Measurements from ENCODE around the gene DVL1. TPM values are rescaled to one million over a fixed set of nuclear protein-coding genes. Genes with fewer than 3 reads are reported as not detected.

Gene DVL1
- total and polyA plus RNA-seq, 9 of the 15 experiments (the other 6 are each of a cell fraction or from before 2014, with no cell fraction given), result 0.62 to 135 (median 24.3) TPM

GRCh38 chr1:1291548-1292441 lies 57.4 kb downstream of the DVL1 start (continued):
- peak; percentile 79; the same call in 1 of the 2 replicates for TF ChIP-seq XRCC5 (IDR thresholded peaks at IDR 0.05; ENCODE audit: low read depth, low read length)
- no peak for TF ChIP-seq ETS2 (tag; IDR thresholded peaks at IDR 0.05; ENCODE audit: borderline replicate concordance, poor library complexity, severe bottlenecking)
- no peak for TF ChIP-seq HNRNPUL1 (IDR thresholded peaks at IDR 0.05; ENCODE audit: low read length)
- TF ChIP-seq ZNF699 (CRISPR knock-in tag; IDR thresholded peaks at IDR 0.05; ENCODE audit: insufficient replicate concordance), result no peak
- no peak for TF ChIP-seq SRSF3 (IDR thresholded peaks at IDR 0.05; ENCODE audit: insufficient read depth, low read length)
- no peak for TF ChIP-seq ZNF717 (CRISPR knock-in tag; IDR thresholded peaks at IDR 0.05)
- TF ChIP-seq CBX5 (IDR thresholded peaks at IDR 0.05; ENCODE audit: borderline replicate concordance, low read depth), result no peak
- no peak for TF ChIP-seq TOE1 (IDR thresholded peaks at IDR 0.05; ENCODE audit: borderline replicate concordance)
- TF ChIP-seq TOE1 (CRISPR knock-in tag; IDR thresholded peaks at IDR 0.05; ENCODE audit: borderline replicate concordance, low read depth), result no peak
- no peak for TF ChIP-seq CC2D1A (IDR thresholded peaks at IDR 0.05)
- TF ChIP-seq ZNF586 (CRISPR knock-in tag; conservative IDR thresholded peaks at IDR 0.05), result no peak
- no peak for TF ChIP-seq CGGBP1 (CRISPR knock-in tag; IDR thresholded peaks at IDR 0.05)
- TF ChIP-seq ZNF57 (CRISPR knock-in tag; IDR thresholded peaks at IDR 0.05), result no peak
- TF ChIP-seq, protein P1, sequence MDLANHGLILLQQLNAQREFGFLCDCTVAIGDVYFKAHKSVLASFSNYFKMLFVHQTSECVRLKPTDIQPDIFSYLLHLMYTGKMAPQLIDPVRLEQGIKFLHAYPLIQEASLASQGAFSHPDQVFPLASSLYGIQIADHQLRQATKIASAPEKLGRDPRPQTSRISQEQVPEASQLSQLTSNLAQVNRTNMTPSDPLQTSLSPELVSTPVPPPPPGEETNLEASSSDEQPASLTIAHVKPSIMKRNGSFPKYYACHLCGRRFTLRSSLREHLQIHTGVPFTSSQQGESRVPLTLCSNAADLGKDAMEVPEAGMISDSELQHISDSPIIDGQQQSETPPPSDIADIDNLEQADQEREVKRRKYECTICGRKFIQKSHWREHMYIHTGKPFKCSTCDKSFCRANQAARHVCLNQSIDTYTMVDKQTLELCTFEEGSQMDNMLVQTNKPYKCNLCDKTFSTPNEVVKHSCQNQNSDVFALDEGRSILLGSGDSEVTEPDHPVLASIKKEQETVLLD (IDR thresholded peaks at IDR 0.05), result peak; percentile 46; the same call in 1 of the 2 replicates
- TF ChIP-seq MAX (CRISPR knock-in tag; IDR thresholded peaks at IDR 0.05), result peak; percentile 74
- TF ChIP-seq KLF16 (IDR thresholded peaks at IDR 0.05), result no peak
- no peak for TF ChIP-seq SETDB1 (IDR thresholded peaks at IDR 0.05; ENCODE audit: low read length)
- no peak for TF ChIP-seq BRD9 (IDR thresholded peaks at IDR 0.05; ENCODE audit: low read depth, partially characterized antibody)
- TF ChIP-seq ZEB2 (IDR thresholded peaks at IDR 0.05), result no peak
- TF ChIP-seq MEF2A (IDR thresholded peaks at IDR 0.05; ENCODE audit: control insufficient read depth, low read depth, low read length), result no peak
- no peak for TF ChIP-seq DPF2 (IDR thresholded peaks at IDR 0.05)
- no peak for TF ChIP-seq NUFIP1 (IDR thresholded peaks at IDR 0.05; ENCODE audit: partially characterized antibody)
- TF ChIP-seq, protein P2, sequence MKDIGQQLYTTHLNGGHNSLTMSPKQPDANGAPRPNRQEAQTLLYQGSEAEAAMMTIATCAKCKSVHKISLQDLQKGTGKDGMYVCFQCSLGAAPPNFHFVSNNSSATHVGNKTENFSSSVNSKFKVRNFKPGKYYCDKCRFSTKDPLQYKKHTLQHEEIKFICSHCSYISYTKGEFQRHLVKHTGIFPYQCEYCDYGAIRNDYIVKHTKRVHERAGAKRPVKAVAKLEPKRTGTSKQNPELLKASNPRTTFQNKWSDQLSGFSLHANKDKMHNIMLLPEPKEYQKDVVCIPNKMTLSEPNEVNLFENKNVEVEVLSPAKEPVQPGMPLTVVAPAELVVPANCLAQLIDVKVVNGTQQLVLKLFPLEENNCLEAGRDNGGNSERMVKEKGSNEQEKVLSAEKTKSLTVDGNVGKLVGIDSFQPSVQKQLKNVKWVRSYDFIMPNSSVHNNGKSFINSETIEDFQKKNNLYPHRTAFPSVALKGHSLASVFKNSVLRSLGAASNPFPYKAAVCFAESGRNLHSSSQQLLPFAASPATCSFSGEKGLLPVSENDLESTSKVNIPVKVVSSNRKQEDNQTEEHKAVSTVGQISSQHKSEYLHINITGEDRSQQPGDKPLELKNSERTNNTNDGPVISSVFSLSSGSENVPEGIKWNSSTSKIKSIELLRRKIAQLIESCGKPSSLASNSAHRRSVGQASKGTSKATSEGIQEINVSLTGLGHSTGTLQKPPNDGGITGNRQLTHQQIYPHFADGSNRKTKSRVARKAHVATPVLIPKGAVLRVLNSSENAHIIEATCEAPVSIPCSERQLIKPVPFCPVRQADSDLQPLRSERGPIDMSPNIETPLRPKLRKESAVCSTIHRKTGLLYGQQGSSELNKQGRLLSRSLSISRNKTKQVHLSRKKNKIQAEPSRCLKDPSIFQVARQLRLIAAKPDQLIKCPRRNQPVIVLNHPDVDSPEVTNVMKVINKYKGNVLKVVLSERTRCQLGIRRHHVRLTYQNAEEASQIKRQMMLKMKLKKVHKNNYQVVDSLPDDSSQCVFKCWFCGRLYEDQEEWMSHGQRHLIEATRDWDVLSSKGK (CRISPR knock-in tag; IDR thresholded peaks at IDR 0.05), result no peak
- no peak for TF ChIP-seq SAP30 (IDR thresholded peaks at IDR 0.05; ENCODE audit: borderline replicate concordance, insufficient read depth, low read depth, low read length, poor library complexity, severe bottlenecking)
- TF ChIP-seq CEBPB (tag; IDR thresholded peaks at IDR 0.05), result no peak
